Heart right ventricle (tissue), 16 donors: ENCODE measurements around the gene PAQR7. TPM values are rescaled to one million over a fixed set of nuclear protein-coding genes. Genes with fewer than 3 reads are reported as not detected.

Experiments
- ATAC-seq, 8 donors: fragments of 200-7000 bp; cut with Tn5 transposase; one replicate each; pipeline ENCODE4 v1.9.1; 2020; ENCODE audit warnings: mild to moderate bottlenecking in 8 of 8, moderate library complexity in 8 of 8, moderate number of reproducible peaks in 1 of 8
- DNase-seq, 2 donors: peaks; one replicate each; pipeline ENCODE4 v3.0.0-alpha.2; 2020
- H3K27ac ChIP-seq, 10 donors: fragments of 200-600 bp; sonication (generic) in 2 of 10; one replicate each; pipeline versions ENCODE4 v1.5.0 to v1.8.0; 2020 to 2022; ENCODE audit warnings: mild to moderate bottlenecking in 3 of 10
- H3K27me3 ChIP-seq, 7 donors: fragments of 200-600 bp; one replicate each; pipeline ENCODE4 v1.8.0; 2021 to 2022; ENCODE audit warnings: mild to moderate bottlenecking in 2 of 7
- H3K36me3 ChIP-seq, 9 donors: fragments of 200-600 bp; sonication (generic) in 1 of 9; one replicate each; pipeline versions ENCODE4 v1.5.0 to v1.8.0; 2020 to 2022; ENCODE audit warnings: mild to moderate bottlenecking in 2 of 9
- H3K4me1 ChIP-seq, 9 donors: fragments of 200-600 bp; sonication (generic) in 1 of 9; one replicate each; pipeline versions ENCODE4 v1.5.0 to v1.8.0; 2020 to 2022; ENCODE audit warnings: mild to moderate bottlenecking in 4 of 9
- H3K4me3 ChIP-seq, 10 donors: fragments of 200-600 bp; sonication (generic) in 2 of 10; one replicate each; pipeline versions ENCODE4 v1.5.0 to v1.8.0; 2020 to 2022; ENCODE audit warnings: mild to moderate bottlenecking in 7 of 10, moderate library complexity in 2 of 10
- H3K9me3 ChIP-seq, 11 donors: fragments of 200-600 bp in 10 of 11; sonication (generic) in 2 of 11; one replicate each; pipeline versions ENCODE4 v1.5.0 to v1.8.0; 2013 to 2022; ENCODE audit warnings: mild to moderate bottlenecking in 2 of 11, control low read depth in 1 of 11, moderate library complexity in 1 of 11
- WGBS, 2 donors: extraction: QIAGEN DNeasy Blood & Tissue Kit; methylation state at CpG; one replicate each; pipeline ENCODE4 v1.1.7; 2013; ENCODE audit warnings: inconsistent platforms in 1 of 2; 5-methylcytosine and 5-hydroxymethylcytosine counted together
- intact Hi-C, 10 donors: fragments of 100-400 bp; cut with DNase I; formaldehyde crosslinking; loops; one replicate each; pipeline versions ENCODE4 v1.11.1 to v1.14.2; 2022
- polyA plus RNA-seq, 2 donors: library from polyadenylated mRNA; stranded (reverse); fragments of 200-250 nt; gene quantifications; one replicate each; pipeline ENCODE4 v1.2.3, GENCODE V29; 2013
- total RNA-seq, 10 donors: library from RNA; stranded (reverse); fragmentation: NEBNext Ultra II Directional in 3 of 10; extraction: Animal tissue kit (Norgen Biotek cat#: 25700) in 3 of 10; gene quantifications; one replicate each; pipeline versions ENCODE4 v1.2.1 to v1.2.4, GENCODE V29; 2021 to 2023
- TF ChIP-seq, protein P1 (sequence below), 9 donors: fragments of 200-600 bp; sonication (generic) in 2 of 9; IDR thresholded peaks; one replicate each; pipeline versions ENCODE4 v1.5.0 to v1.8.0; 2021 to 2022; ENCODE audit warnings: antibody characterized with exemption in 9 of 9, mild to moderate bottlenecking in 5 of 9, moderate library complexity in 1 of 9
- donor health status: Arrhythmogenic right ventricular cardiomyopathy.
- donor health status: ischemic (EF 13 %, LVEDD 7.1; RV severe dilation, severe dysfunction).
- donor health status: healthy with polysubstance abuse.
- donor health status: DM: no; HTN: yes; CAD: no.
- donor health status: DM: no; HTN: no; CAD: no.
- donor health status: ischemic (EF 25% LVEDD 6.9; RV normal size, moderate dysfunction).
- donor health status: ischemic (EF 25% LVEDD 5.7; RV mildly dilated, moderate dysfunction).
- donor health status: healthy.
- donor health status: DM: yes; HTN: yes; CAD: no.
- donor health status: Ischemic cardiomyopathy.
- donor health status: ischemic (EF 35%, LVEDD 5.7; RV mildly dilated, moderate dysfunction).
- donor health status: nonischemic (EF 11% LVEDD 7.7; RV severe dilation, severe dysfunction).
- donor health status: DM: yes; HTN: yes; CAD: no.
- donor health status: PGD.
- donor health status: ischemic (EF 29% LVEDD 5.4; RV normal size, mild dysfunction).
- donor health status: nonischemic (EF 23%, LVEDD 6.1; RV moderate dilation, normal function).

Gene PAQR7
- total and polyA plus RNA-seq, 12 donors = 1.2 to 3.8 (median 2.1) TPM

GRCh38 chr1:25854554-25854953 is 21.0 kb downstream of the PAQR7 start:
- H3K27me3 ChIP-seq = no peaks in the 10 kb centered on the region
- WGBS, 2 donors = 85 to 87% methylated on average over 2 of the region's 2 CpGs

GRCh38 chr1:25848531-25848930 is 27.0 kb downstream of the PAQR7 start:
- 61 to 73% methylated on average over 1 of the region's 1 CpG for WGBS, 2 donors
- intact Hi-C loops = no loop called here
- no peaks in the 10 kb centered on the region for H3K36me3 ChIP-seq
- H3K4me1 ChIP-seq = no peaks in the 10 kb centered on the region
- TF ChIP-seq, protein P1, sequence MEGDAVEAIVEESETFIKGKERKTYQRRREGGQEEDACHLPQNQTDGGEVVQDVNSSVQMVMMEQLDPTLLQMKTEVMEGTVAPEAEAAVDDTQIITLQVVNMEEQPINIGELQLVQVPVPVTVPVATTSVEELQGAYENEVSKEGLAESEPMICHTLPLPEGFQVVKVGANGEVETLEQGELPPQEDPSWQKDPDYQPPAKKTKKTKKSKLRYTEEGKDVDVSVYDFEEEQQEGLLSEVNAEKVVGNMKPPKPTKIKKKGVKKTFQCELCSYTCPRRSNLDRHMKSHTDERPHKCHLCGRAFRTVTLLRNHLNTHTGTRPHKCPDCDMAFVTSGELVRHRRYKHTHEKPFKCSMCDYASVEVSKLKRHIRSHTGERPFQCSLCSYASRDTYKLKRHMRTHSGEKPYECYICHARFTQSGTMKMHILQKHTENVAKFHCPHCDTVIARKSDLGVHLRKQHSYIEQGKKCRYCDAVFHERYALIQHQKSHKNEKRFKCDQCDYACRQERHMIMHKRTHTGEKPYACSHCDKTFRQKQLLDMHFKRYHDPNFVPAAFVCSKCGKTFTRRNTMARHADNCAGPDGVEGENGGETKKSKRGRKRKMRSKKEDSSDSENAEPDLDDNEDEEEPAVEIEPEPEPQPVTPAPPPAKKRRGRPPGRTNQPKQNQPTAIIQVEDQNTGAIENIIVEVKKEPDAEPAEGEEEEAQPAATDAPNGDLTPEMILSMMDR (IDR thresholded peaks at IDR 0.05) = no peak
- no peak overlapping the region for H3K27ac ChIP-seq
- DNase-seq (no peak), ATAC-seq (no peak)
- no peaks in the 10 kb centered on the region for H3K9me3 ChIP-seq
- H3K27me3 ChIP-seq = no peaks in the 10 kb centered on the region
- H3K4me3 ChIP-seq = no peak overlapping the region

More at GRCh38 chr1:25854554-25854953, 21.0 kb downstream of the PAQR7 start:
- no peaks in the 10 kb centered on the region for H3K9me3 ChIP-seq
- intact Hi-C loops = no loop called here
- ATAC-seq (no peak), DNase-seq (no peak)
- H3K4me3 ChIP-seq = no peak overlapping the region
- TF ChIP-seq, protein P1 (IDR thresholded peaks at IDR 0.05) = no peak
- H3K27ac ChIP-seq = no peak overlapping the region
- peaks cover 0 to 11% (median 10%) of the 10 kb centered on the region in 9 donors for H3K4me1 ChIP-seq
- no peaks in the 10 kb centered on the region for H3K36me3 ChIP-seq

- H3K36me3 ChIP-seq = no peaks in the 10 kb centered on the region
- no peaks in the 10 kb centered on the region for H3K27me3 ChIP-seq
- intact Hi-C loops = no loop called here
- ATAC-seq = no peak
- H3K9me3 ChIP-seq = no peaks in the 10 kb centered on the region
- H3K4me1 ChIP-seq = peaks cover 0 to 3% (median 0%) of the 10 kb centered on the region in 9 donors
- WGBS, 2 donors = 73 to 76% methylated on average over 4 of the region's 4 CpGs
- DNase-seq = no peak
- no peak overlapping the region for H3K4me3 ChIP-seq
- H3K27ac ChIP-seq = no peak overlapping the region
- TF ChIP-seq, protein P1 (IDR thresholded peaks at IDR 0.05) = no peak
Observed at GRCh38 chr1:25847929-25848328, 27.6 kb downstream of the PAQR7 start.

DNA sequence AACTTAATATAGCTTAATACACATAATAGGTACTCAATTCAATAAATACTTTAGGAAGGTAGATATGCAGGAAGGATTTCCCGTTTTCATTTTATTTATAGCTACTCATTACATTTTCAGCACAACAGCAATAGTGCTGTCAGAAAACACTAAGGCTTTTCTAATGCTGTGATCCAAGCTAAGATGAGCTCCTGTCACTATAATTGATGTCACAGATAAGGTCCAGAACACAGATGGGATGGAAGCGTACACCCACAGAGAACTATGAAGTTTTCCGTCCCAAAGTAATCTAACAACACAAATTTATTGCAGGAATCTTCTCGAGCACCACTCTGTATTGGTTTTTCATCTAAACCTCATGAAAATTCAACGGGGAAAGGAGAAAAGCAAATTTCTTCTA is 29.8 kb downstream of the PAQR7 start:
- ATAC-seq (no peak), DNase-seq (no peak)
- Histone ChIP-seq H3K36me3 (no peaks in the 10 kb centered on the region), H3K27ac (no peak overlapping the region), H3K4me3 (no peak overlapping the region), H3K4me1 (peaks cover 0 to 9% (median 0%) of the 10 kb centered on the region in 9 donors), H3K9me3 (no peaks in the 10 kb centered on the region), H3K27me3 (no peaks in the 10 kb centered on the region)
- TF ChIP-seq, protein P1 (IDR thresholded peaks at IDR 0.05) = no peak
- intact Hi-C loops = no loop called here
- 76 to 79% methylated on average over 5 of the region's 5 CpGs for WGBS, 2 donors
